Measurements from ENCODE around the gene RGS3. TPM values are rescaled to one million over a fixed set of nuclear protein-coding genes. Genes with fewer than 3 reads are reported as not detected.

Gene RGS3
- total and polyA plus RNA-seq, 12 donors: 65.4 to 201 (median 132) TPM

DNA sequence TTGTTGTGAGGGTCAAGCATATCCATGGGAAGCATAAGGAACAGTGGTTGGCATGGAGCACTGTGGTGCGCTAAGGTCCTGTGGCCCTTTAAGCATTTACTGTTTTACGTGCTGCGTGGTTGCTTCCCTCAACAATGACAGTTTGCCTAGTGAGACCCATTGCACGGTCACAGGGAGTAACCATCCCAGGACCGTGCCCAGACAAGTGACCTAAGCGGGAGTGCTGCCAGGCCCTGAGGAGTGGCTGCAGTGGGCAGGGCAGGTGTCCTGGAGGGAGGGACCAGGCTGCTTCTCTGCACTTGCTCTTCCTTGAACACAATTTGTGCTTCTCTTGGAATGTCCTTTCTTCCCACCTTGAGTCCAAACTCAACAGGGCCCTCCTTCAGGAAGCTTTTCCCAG is 64.6 kb downstream of the RGS3 start:
- TF ChIP-seq, protein P1, sequence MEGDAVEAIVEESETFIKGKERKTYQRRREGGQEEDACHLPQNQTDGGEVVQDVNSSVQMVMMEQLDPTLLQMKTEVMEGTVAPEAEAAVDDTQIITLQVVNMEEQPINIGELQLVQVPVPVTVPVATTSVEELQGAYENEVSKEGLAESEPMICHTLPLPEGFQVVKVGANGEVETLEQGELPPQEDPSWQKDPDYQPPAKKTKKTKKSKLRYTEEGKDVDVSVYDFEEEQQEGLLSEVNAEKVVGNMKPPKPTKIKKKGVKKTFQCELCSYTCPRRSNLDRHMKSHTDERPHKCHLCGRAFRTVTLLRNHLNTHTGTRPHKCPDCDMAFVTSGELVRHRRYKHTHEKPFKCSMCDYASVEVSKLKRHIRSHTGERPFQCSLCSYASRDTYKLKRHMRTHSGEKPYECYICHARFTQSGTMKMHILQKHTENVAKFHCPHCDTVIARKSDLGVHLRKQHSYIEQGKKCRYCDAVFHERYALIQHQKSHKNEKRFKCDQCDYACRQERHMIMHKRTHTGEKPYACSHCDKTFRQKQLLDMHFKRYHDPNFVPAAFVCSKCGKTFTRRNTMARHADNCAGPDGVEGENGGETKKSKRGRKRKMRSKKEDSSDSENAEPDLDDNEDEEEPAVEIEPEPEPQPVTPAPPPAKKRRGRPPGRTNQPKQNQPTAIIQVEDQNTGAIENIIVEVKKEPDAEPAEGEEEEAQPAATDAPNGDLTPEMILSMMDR (IDR thresholded peaks at IDR 0.05): no peak
- DNase-seq: no peak
- WGBS, 2 donors: 79 to 83% methylated on average over 6 of the region's 6 CpGs
- Histone ChIP-seq H3K4me3 (no peak overlapping the region), H3K36me3 (peaks cover 0 to 84% (median 28%) of the 10 kb centered on the region in 9 donors), H3K27ac (peak overlapping the region in 8 of 10 donors; percentile 0 to 87 (median 41)), H3K9me3 (no peaks in the 10 kb centered on the region), H3K4me1 (peaks cover 37 to 79% (median 58%) of the 10 kb centered on the region in 9 donors), H3K27me3 (no peaks in the 10 kb centered on the region)
- ATAC-seq: peak in 2 of 8 donors; percentile 54 to 59
- intact Hi-C loops (cut with DNase I): loop anchor here in 2 of 10 donors (5.0 to 10.0 kb wide), 2 partner anchors 34 to 57 kb away; no protein-coding TSS in a partner anchor

DNA sequence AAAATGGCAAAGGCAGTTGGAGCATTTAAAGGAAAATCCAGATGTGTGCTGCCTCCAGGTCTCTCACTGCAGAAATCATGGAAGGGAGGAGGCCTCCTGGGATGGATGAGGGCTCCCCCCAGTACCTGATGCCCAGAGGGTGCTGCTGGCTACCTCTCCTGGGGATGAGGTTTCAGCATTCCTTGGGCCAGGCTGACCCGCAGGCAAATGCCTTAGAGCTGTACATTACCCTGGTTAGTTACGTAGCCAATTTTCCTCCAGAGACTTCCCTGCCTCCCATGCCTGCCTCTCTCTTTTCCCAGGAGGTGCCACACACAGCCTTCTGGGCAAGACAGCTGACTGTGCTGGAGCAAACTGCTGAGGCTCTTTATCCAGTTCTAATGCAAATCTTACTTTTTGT is 65.3 kb downstream of the RGS3 start:
- TF ChIP-seq, protein P1 (IDR thresholded peaks at IDR 0.05): no peak
- Histone ChIP-seq H3K9me3 (no peaks in the 10 kb centered on the region), H3K4me3 (no peak overlapping the region), H3K27me3 (no peaks in the 10 kb centered on the region), H3K27ac (peak overlapping the region in 2 of 10 donors; percentile 31 to 40), H3K4me1 (peaks cover 30 to 77% (median 55%) of the 10 kb centered on the region in 9 donors), H3K36me3 (peaks cover 0 to 89% (median 28%) of the 10 kb centered on the region in 9 donors)
- intact Hi-C loops (cut with DNase I): loop anchor here in 2 of 10 donors (5.0 to 10.0 kb wide), 2 partner anchors 33 to 56 kb away; no protein-coding TSS in a partner anchor
- WGBS, 2 donors: 93 to 95% methylated on average over 2 of the region's 2 CpGs
- DNase-seq: no peak
- ATAC-seq: no peak

DNA sequence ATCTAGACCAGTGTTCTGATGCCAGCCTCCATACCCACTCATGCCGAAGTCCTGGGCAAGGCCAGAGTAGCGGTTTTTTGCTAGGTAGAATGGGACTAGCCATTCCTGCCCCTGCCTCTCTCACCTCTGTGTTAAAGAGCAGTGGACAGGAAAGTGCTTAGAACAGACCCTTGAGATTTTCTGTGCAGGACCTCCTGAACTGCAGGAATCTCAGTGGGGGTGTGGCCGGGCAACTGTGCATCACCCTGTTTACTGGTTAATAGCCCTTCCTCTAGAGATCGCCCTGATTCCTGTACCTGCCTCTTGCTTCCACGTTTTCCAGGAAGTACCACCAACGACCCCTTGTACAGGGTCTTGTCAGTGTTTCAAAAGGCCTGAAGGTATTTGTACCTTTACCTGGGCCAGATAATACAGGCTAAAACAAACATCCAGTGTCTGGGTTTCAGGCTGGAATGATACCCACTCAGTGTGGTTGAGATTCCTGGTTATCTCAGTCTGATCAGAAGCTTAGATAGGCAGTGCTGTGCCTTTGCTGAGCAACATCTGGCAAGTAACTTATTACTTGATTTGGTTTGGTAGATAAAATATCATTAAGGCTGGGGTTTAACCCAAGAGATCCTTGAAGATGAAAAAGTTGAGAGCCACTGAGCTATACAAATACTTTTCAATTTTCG is 65.9 kb downstream of the RGS3 start:
- ATAC-seq (no peak), DNase-seq (no peak)
- intact Hi-C loops (cut with DNase I): loop anchor here in 2 of 10 donors (5.0 to 10.0 kb wide), 2 partner anchors 33 to 55 kb away; no protein-coding TSS in a partner anchor
- Histone ChIP-seq H3K9me3 (no peaks in the 10 kb centered on the region), H3K36me3 (peaks cover 0 to 90% (median 28%) of the 10 kb centered on the region in 9 donors), H3K27ac (peak overlapping the region in 1 of 10 donors; percentile 4), H3K27me3 (no peaks in the 10 kb centered on the region), H3K4me1 (peaks cover 24 to 77% (median 51%) of the 10 kb centered on the region in 9 donors), H3K4me3 (no peak overlapping the region)
- TF ChIP-seq, protein P1 (IDR thresholded peaks at IDR 0.05): no peak
- 85 to 88% methylated on average over 7 of the region's 7 CpGs for WGBS, 2 donors

DNA sequence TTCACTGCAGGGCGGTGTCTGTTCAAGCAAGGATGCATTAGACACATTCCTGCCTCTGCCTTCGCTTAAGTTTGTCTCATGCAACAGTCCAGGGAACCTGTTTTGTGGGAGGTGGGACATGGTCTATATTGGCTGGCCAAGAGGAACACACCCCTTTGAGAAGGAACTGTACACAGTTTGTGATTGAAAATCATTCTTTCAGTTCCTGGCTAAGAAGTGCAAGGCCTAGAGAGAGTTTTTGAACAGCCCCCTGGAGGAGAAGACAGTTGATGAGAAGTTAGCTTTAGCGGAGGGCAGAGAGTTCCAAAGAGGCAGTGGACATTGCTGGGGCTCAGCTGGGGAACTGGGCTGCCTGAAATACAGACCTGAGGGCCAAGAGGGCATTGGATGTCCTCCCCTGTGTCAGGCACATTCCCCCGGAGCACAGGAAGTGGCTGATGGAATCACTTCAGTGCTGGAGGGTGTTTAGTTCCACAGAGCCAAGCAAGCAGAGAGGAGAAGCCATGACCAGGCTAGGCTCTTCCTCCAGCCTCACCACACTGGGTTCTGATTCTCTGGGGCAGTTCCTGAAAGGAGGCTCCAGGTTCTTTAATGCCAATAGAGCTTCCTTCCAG is 66.6 kb downstream of the RGS3 start:
- no peaks in the 10 kb centered on the region for H3K9me3 ChIP-seq
- TF ChIP-seq, protein P1 (IDR thresholded peaks at IDR 0.05): no peak
- no peaks in the 10 kb centered on the region for H3K27me3 ChIP-seq
- intact Hi-C loops (cut with DNase I): no loop called here
- peaks cover 17 to 77% (median 44%) of the 10 kb centered on the region in 9 donors for H3K4me1 ChIP-seq
- ATAC-seq (no peak), DNase-seq (no peak)
- no peak overlapping the region for H3K4me3 ChIP-seq
- H3K27ac ChIP-seq: peak overlapping the region in 1 of 10 donors; percentile 4
- peaks cover 0 to 97% (median 28%) of the 10 kb centered on the region in 9 donors for H3K36me3 ChIP-seq
- WGBS, 2 donors: 73 to 80% methylated on average over 4 of the region's 4 CpGs
